GM12872 (cell line): ENCODE measurements around the gene MEGF6.

Experiments used
- TF ChIP-seq, protein P1 (sequence below): IDR thresholded peaks from 3 replicates; pipeline ENCODE4 v1.5.1; 2011; ENCODE audit warnings: low read depth, mild to moderate bottlenecking, low read length, moderate library complexity; ENCODE audit not compliant: insufficient read depth

The MEGF6 gene

DNA sequence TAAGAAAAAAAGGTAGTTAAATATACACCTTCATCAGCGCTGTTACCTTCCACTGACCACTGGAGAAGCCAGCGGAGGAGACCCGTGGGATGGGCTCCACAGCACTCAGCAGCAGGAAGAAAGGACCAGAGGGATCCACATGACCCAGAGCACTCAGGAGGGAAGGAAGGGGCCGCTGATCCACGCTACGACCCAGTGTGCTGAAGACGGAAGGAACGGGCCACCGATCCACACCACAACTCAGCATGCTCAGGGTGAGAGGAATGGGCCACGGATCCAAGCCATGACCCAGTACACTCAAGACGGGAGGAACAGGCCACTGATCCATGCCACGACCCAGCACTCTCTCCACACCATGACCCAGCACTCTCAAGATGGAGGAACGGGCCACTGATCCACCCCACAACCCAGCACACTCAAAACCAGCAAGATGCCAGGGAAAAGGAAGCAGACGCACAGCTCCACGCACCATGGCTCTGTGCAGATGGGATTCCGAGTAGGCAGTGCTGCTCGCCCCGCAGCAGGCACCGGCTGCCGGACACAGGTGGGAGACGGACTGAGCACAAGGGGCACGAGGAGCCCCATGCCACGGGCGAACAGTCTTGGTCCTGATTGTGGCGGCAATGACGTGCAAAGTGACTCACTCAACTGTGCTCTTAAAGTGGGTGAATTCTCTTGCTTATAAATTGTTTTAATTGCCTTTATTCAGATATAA lies 29.9 kb upstream of the MEGF6 start:
- TF ChIP-seq, protein P1, sequence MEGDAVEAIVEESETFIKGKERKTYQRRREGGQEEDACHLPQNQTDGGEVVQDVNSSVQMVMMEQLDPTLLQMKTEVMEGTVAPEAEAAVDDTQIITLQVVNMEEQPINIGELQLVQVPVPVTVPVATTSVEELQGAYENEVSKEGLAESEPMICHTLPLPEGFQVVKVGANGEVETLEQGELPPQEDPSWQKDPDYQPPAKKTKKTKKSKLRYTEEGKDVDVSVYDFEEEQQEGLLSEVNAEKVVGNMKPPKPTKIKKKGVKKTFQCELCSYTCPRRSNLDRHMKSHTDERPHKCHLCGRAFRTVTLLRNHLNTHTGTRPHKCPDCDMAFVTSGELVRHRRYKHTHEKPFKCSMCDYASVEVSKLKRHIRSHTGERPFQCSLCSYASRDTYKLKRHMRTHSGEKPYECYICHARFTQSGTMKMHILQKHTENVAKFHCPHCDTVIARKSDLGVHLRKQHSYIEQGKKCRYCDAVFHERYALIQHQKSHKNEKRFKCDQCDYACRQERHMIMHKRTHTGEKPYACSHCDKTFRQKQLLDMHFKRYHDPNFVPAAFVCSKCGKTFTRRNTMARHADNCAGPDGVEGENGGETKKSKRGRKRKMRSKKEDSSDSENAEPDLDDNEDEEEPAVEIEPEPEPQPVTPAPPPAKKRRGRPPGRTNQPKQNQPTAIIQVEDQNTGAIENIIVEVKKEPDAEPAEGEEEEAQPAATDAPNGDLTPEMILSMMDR: no peak

DNA sequence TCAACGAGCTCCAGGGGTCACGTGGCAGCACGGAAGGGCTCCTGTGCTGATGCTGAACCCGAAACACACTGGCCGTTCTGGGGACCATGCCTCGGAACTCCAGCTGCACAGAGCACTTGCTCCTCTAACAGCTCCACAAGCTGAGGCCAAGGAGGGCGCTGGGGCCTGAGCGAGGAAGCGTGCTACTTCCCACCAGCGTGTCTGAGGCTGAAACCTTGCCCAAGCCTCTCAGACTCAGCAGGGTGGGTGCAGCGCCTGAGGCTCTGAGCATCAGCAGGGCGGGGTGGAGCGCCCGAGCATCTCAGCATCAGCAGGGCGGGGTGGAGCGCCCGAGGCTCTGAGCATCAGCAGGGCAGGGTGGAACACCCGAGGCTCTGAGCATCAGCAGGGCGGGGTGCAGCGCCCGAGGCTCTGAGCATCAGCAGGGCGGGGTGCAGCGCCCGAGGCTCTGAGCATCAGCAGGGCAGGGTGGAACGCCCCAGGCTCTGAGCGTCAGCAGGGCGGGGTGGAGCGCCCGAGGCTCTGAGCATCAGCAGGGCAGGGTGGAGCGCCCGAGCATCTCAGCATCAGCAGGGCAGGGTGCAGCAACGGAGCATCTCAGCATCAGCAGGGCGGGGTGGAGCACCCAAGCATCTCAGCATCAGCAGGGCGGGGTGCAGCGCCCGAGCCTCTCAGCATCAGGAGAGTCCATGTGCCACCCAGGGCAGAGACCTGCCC lies 29.0 kb upstream of the MEGF6 start:
- TF ChIP-seq, protein P1: no peak

DNA sequence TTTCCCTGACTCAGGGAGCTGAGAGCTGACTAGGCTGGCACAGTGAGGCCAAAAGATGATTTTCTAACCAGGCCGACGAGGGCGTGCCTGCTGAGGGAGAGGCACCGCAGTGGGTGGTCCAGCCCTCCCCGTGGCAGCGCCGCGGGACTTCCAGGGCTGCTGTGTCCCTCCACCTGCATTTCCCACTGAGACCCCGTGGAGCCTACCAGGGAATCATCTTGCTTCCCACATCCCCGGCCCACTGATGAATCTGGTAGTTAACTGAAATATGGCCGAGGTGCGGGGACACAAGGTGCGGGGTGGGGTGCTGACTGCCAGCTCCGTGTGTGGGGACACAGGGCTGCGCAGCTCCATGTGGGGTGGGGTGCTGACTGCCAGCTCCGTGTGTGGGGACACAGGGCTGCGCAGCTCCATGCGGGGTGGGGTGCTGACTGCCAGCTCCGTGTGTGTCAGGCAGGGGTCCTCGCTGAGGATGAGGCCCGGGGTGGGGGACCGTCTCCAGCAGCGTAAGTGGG lies 28.1 kb upstream of the MEGF6 start:
- TF ChIP-seq, protein P1: no peak

DNA sequence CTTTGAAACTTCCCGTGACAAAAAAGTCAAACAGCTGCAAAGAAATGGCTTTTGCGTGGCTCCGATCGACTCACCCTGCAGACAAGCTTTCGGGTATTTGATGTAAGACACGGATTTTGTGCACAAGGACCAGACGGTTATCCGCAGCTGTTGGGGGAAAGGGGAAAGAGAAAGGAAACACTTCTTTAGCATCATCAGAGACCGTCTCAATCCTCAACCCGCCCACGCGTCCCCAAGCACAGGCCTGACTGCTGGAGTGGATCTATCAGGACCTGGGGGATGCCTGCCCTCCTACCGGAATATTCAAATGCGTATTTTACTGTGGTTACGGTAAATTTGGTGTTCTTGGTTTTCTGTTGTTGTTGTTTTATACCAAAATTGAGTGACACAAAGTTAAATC lies 27.4 kb upstream of the MEGF6 start:
- TF ChIP-seq, protein P1: no peak

DNA sequence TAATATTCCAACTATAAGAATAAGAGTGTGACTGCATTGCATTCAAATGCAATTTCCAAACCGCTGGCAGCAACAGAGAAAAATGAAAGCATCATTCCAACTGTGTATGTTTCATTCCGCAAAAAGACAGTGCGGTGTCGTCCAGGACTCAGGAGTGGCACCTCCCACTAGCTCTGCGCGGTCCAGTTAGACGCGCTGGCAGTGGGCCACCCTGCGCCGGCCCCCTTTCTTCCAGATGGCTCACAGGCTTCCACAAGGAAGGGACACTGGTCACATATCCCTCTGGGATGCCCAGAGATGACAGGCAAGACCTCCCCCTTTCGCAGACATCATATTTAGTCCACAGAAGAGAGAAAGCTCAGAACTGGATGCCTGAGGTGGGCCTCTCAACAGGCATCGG lies 26.7 kb upstream of the MEGF6 start:
- TF ChIP-seq, protein P1: no peak

DNA sequence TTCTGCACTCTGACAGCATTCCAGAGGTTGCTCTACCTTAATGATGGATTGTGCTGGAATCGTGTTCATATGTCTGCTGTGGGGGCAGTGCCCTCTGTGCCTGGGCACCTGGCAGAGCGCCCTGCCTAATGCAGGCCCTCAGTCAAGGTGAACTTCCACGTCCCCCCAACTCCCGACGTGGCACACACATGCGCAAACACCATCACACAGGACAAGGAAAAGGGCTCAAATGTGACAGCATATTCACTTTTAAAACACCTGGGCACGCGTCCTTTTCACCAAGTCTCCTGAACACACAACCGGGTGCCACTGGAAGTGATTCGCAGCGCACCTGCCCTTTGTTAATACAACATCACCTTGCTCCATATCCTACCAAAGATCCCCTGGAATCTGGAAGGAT lies 25.2 kb upstream of the MEGF6 start:
- TF ChIP-seq, protein P1: no peak

DNA sequence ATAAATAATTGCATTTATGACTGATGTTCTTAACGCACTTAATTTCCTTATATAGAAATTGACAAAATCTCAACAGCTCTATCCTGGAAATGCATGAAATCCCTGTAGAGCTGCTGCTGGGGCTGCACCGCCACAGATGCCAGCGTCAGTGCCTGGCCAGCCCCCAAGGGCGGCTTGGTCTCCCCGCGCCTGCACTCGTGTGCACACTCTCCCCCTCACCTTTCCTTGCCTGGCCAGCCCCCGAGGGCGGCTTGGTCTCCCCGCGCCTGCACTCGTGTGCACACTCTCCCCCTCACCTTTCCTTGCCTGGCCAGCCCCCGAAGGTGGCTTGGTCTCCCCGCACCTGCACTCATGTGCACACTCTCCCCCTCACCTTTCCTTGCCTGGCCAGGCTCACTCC lies 24.8 kb upstream of the MEGF6 start:
- TF ChIP-seq, protein P1: no peak
